NCI-H2196 treated with DMSO at 0.1 percent for 48 hours (cell line): ENCODE measurements around the gene SYP.

Experiments used
- DNase-seq: peaks from one replicate; lab custom pipeline; 2025; ENCODE audit not compliant: unreplicated experiment; lab: John Stamatoyannopoulos, UW

The SYP gene

GRCh38 chrX:49221868-49222267, 21.9 kb upstream of the SYP start:
- no peak for DNase-seq

- no peak for DNase-seq
Measured at GRCh38 chrX:49220100-49220499, 20.1 kb upstream of the SYP start.

GRCh38 chrX:49214996-49215526, 15.1 kb upstream of the SYP start:
- no peak for DNase-seq

- DNase-seq, result no peak
Measured at GRCh38 chrX:49214416-49214815, 14.4 kb upstream of the SYP start.

- no peak for DNase-seq
Measured at GRCh38 chrX:49212861-49213260, 12.9 kb upstream of the SYP start.

- no peak for DNase-seq
Measured at GRCh38 chrX:49212209-49212608, 12.2 kb upstream of the SYP start.

GRCh38 chrX:49211074-49211473, 11.1 kb upstream of the SYP start:
- no peak for DNase-seq

- DNase-seq, result no peak
Measured at GRCh38 chrX:49210406-49210805, 10.4 kb upstream of the SYP start.

DNA sequence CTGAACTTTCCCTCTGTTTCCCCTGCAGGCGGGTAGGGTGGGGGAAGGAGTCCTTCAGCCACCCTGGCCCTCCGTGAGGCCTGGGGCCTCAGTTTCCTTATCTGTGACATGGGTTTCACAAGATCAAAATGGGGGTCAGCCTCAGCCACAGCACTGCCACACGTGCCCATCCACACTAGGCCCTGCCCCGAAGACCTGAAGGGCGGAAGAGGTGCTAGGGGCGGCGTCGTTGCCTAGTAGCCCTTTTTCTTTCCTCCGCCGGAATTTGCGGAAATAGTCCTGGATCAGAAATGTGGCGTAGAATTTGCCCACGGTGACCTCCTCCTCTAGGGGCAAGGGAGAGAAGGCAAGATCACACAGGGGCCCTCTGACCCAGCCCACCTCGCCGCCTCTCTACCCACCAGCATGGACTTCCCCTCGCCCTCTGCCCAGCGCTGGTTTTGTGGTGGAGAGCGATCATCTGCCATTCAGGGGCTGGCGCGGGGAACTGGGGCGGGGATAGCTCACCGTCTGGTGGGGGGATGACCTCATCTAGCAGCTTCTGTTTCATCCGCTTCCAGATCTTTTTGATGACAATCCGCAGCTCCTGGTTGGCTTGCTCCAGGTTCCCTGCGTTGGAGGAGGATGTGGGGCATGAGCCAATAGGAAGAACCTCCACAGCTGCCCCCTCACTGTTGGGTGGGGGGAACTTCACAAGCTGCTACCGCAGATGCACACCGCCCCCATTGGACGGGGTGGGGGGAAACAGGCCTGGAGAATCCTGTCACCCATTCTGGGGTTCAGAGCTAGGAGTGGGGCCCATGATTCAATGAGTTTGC, 9.7 kb upstream of the SYP start:
- DNase-seq, result no peak

DNA sequence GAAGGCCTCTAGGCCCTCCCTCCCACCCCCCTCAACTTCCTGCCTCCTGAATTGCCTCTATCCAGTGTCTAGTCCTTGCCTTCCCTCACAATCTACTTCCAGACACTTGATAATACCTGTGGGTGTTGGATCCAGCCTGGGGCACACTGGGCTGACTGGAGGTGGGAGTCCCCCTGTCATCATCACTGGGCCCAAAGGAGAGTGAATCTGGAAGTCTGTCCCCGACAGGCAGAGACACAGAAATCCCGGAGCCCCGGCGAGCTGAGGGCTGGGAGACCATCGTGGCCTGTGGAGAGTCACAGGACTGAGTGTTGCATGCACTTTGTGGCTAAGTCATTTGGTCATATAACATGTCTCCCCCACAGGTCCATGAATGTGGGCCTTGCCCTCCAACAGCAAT, 8.4 kb upstream of the SYP start:
- no peak for DNase-seq

DNA sequence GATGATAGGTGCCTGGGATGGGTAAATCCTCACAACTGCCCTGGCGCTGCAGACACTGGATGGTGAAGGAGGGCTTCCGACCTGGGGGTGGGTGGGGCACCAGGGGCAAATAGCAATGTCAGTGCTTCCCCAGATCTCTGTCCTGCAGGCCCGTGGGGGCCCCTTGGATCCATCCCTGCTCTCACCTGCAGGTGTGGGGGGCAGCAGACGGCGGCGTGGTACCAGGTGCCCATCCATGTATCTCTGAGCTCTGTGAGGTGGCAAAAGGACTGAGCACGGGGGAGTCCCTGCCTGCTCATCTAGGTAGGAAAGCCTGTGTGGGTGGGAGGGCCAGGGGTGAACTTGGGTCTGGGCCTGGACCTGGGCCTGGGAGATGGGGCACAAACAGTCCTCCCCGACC, 6.5 kb upstream of the SYP start:
- DNase-seq, result no peak

GRCh38 chrX:49205443-49205842, 5.5 kb upstream of the SYP start:
- no peak for DNase-seq

DNA sequence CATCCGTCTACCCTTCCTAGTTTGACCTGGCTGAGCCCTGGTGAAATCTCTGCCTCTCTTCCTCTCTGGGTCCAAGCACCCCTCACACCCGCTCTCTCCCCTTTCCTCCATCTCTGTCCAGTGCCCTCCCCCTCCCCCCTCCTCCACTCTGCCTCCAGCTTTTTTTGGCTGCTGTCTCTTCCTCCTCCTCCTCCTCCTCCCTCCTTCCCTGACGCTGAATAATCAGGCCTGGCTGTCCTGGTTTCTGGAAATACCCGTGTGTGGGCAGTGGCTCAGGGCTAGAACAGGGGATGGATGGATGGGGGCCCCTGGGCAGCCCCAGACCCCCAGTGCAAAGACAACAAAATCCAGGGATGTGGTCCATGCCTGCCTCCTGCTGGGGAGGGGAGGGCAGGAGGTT, 4.7 kb upstream of the SYP start:
- no peak for DNase-seq

- no peak for DNase-seq
Measured at GRCh38 chrX:49204017-49204416, 4.0 kb upstream of the SYP start.

DNA sequence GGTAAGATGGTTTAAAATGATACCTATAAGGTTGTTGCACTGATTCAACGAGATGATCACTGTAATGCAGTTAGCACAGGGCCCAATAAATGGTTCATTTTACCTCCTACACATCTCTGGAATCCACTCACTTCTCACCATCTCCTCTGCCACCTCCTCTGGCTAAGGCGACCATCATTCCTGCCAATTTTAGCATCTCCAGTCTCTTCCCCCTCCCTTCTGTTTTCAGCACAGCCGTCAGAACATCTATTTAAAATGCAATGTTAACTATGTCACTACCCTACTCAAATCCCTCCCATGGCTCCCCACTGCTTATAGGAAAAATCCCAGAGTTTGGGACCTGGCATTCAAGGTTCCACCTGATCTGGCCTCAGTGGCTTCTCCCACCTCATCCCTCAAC, 3.5 kb upstream of the SYP start:
- no peak for DNase-seq

- DNase-seq, result no peak
Measured at GRCh38 chrX:49202022-49202421, 2.0 kb upstream of the SYP start.

DNA sequence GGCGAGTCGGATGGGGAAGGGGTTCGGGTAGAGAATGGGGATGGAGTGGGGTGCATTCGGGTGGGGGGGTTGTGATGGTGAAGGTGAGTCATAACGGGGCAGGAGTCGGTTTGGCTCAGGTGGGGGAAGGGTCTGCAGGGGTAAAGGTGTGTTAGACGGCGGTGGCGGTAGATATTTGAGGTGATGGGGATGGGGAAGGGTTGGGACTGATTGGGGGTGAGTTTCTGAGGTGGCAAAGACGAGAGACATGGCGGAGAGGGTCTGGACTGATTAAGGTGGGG, 738 bp downstream of the SYP start:
- DNase-seq, result no peak

DNA sequence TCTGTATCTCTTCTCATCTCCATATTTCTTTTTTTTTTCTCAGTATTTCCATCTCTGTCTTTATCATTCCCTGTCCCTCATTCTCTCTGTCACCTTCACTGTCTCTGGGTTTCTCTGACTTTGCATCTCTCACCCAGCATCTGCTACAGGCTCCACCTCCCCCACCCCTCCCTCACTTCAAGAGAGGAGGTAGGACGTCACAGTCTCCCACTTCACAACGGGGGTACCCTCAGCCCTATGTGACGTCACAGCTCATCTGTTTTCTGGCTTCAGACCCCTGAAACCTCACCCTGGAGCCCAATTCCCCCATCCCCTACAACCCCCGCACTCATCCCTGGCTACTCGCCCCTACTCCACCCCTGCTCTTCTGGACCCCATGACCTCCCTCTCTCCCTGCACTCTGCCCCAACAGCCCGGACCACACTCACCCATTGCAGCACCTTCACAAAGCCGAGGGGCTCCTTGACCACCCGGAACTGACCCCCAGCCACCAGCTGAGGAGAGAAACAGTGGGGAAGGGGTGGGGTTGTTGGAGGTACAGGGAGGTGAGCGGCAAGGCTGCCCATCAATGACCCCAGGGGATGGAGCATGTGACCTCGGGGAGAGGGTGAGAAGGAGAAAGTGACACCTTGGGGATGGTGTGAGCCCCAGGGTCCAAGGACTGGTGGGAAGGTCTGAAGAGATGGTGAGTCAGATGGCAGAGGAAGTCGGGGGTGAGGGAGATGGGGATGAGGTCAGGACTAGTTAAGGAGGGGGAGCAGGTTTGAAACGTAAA, 1.3 kb downstream of the SYP start:
- no peak for DNase-seq

GRCh38 chrX:49197543-49198087, 2.4 kb downstream of the SYP start:
- DNase-seq, result no peak

GRCh38 chrX:49193542-49193964, 6.4 kb downstream of the SYP start:
- no peak for DNase-seq

DNA sequence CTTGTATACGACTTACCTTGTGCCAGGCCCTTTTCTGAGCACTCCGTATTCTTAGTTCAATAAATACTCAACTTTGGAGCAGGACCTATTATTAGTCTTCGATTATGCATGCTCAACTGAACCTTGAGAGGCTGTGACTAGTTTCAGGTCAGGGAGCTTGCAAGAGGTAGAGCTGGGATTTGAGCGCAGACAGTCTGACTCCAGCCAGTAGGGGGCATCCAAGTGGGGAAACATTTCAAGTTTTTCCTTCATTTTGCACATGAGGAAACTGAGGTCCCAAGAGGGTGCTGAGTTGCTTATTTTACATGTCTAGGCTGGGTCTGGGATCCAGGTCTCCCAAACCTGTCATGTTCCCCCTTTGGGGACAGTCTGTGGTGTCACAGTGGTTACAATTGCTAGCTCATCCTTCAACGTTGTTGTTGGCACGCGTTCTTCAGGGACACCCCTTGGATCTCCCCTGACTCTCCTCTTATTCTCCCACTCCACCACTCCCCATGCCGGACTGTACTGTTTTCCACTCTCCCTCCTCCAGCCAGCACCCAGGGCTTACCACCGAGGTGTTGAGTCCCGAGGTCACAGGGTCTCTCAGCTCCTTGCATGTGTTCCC, 7.2 kb downstream of the SYP start:
- no peak for DNase-seq

- no peak for DNase-seq
Measured at GRCh38 chrX:49191574-49192011, 8.4 kb downstream of the SYP start.
